K562 (cell line): ENCODE results near the gene GARIN5B. TPM values are rescaled to one million over a fixed set of nuclear protein-coding genes. Genes with fewer than 3 reads are reported as not detected.

Experiments used
- ATAC-seq: fragments of 200-7000 bp; cut with Tn5 transposase; 3 replicates; pipeline ENCODE4 v1.9.1; 2020; ENCODE audit warnings: moderate library complexity
- BruUV-seq: library from RNA; stranded (reverse); fragments of 400-500 nt; replicated peaks from 2 replicates; lab custom pipeline; 2021; lab: Mats Ljungman, UMichigan
- CTCF ChIA-PET: fragments of 300-600 bp; formaldehyde crosslinking; extraction: SDS; loops from one replicate; lab custom pipeline; 2021; ENCODE audit warnings: low intra/inter-chr PET ratio; lab: Yijun Ruan, JAX
- POLR2A ChIA-PET: fragments of 300-600, 350-650 bp; sonication (Branson Sonifier 250); formaldehyde crosslinking; extraction: SDS; loops from one replicate; lab custom pipeline; 2021; ENCODE audit warnings: antibody characterized with exemption, inconsistent platforms; lab: Yijun Ruan, JAX
- DNase-seq, 4 experiments: peaks; one replicate each; pipeline versions ENCODE4 v3.0.0 to v3.0.0-alpha.2; 2011 to 2018; ENCODE audit warnings: low spot score in 3 of 4, mixed read lengths in 3 of 4; ENCODE audit errors: extremely low read depth in 1 of 4
- FAIRE-seq: peaks from 2 replicates; lab custom pipeline; 2011; peaks lifted over from hg19 to GRCh38; lab: Jason Lieb, UNC
- H2AFZ ChIP-seq: 2 replicates; pipeline ENCODE4 v1.6.0; 2011; ENCODE audit warnings: low read depth, low read length, control low read depth, inconsistent platforms
- H3K27ac ChIP-seq: fragments of 200-600 bp; 3 replicates; pipeline ENCODE4 v1.8.0; 2011; ENCODE audit warnings: low read depth, mild to moderate bottlenecking, control low read depth, inconsistent platforms, low read length, moderate library complexity, mixed read lengths; ENCODE audit errors: extremely low read depth
- H3K27me3 ChIP-seq, 2 experiments: fragments of 300-600 bp in 1 of 2; 2 replicates in 1 of 2; 3 replicates in 1 of 2; pipeline versions ENCODE4 v1.6.0 to v1.8.0; 2011; ENCODE audit warnings: inconsistent platforms in 2 of 2, low read length in 2 of 2, mild to moderate bottlenecking in 1 of 2, mixed read lengths in 1 of 2, moderate library complexity in 1 of 2; ENCODE audit not compliant: control insufficient read depth in 2 of 2, insufficient read depth in 2 of 2
- H3K36me3 ChIP-seq: fragments of 300-600 bp; 3 replicates; pipeline ENCODE4 v1.8.0; 2011; ENCODE audit warnings: mild to moderate bottlenecking, low read length, inconsistent platforms; ENCODE audit not compliant: control insufficient read depth, insufficient read depth
- H3K4me1 ChIP-seq, 2 experiments: fragments of 200-600 bp in 1 of 2; replicated peaks in 1 of 2; 2 replicates in 1 of 2; 3 replicates in 1 of 2; pipeline versions ENCODE4 v1.5.1 to v1.8.0; 2011; ENCODE audit warnings: inconsistent platforms in 2 of 2, low read length in 2 of 2, mild to moderate bottlenecking in 1 of 2, mixed read lengths in 1 of 2, moderate library complexity in 1 of 2; ENCODE audit not compliant: control insufficient read depth in 2 of 2, insufficient read depth in 2 of 2
- H3K4me2 ChIP-seq: 2 replicates; pipeline ENCODE4 v1.6.1; 2011; ENCODE audit warnings: low read length, control low read depth, inconsistent platforms, mixed read lengths; ENCODE audit not compliant: insufficient read depth
- H3K4me3 ChIP-seq: fragments of 200-600 bp; sonication (generic), shearing (Covaris generic); 2 replicates; pipeline ENCODE4 v1.5.1; 2016; ENCODE audit warnings: control low read depth, inconsistent platforms
- H3K79me2 ChIP-seq: fragments of 200-600 bp; 3 replicates; pipeline ENCODE4 v1.8.0; 2011; ENCODE audit warnings: low read length, inconsistent platforms; ENCODE audit not compliant: control insufficient read depth, insufficient read depth
- H3K9ac ChIP-seq, 2 experiments: 2 replicates each; pipeline versions ENCODE4 v1.6.0 to v1.6.1; 2011; ENCODE audit warnings: low read depth in 2 of 2, low read length in 2 of 2, control low read depth in 1 of 2, inconsistent platforms in 1 of 2, mild to moderate bottlenecking in 1 of 2, mixed read lengths in 1 of 2; ENCODE audit not compliant: insufficient read depth in 1 of 2
- H3K9me1 ChIP-seq: one replicate; pipeline ENCODE4 v1.6.0; 2011; ENCODE audit warnings: inconsistent platforms, mild to moderate bottlenecking, low read length, moderate library complexity; ENCODE audit not compliant: control insufficient read depth, insufficient read depth
- H3K9me3 ChIP-seq: replicated peaks from 2 replicates; pipeline ENCODE4 v1.5.1; 2011; ENCODE audit warnings: low read depth, low read length, inconsistent platforms; ENCODE audit not compliant: control insufficient read depth, insufficient read depth
- H4K20me1 ChIP-seq: replicated peaks from 2 replicates; pipeline ENCODE4 v1.6.1; 2011; ENCODE audit warnings: low read length, inconsistent platforms, mixed read lengths; ENCODE audit not compliant: control insufficient read depth, insufficient read depth
- CBFA2T3 ChIP-seq: fragments of 450-650 bp; IDR thresholded peaks from 2 replicates; pipeline ENCODE4 v1.6.1; 2017
- CBX8 ChIP-seq: fragments of 200-600 bp; sonication (generic); IDR thresholded peaks from 2 replicates; pipeline ENCODE4 v1.6.1; 2012; ENCODE audit warnings: borderline replicate concordance, mixed run types, low read depth, mild to moderate bottlenecking, moderate library complexity, mixed read lengths, low read length, control low read depth, inconsistent platforms; ENCODE audit not compliant: poor library complexity, severe bottlenecking; ENCODE audit errors: extremely low read depth
- CCAR2 ChIP-seq: fragments of 200-400 bp; formaldehyde crosslinking; IDR thresholded peaks from 2 replicates; pipeline ENCODE4 v1.6.1; 2017; ENCODE audit warnings: mild to moderate bottlenecking, low read depth, low read length
- CEBPG ChIP-seq, 3 experiments: fragments of 200-800 bp in 1 of 3; sonication (Bioruptor generic) in 1 of 3; sonication (generic) in 1 of 3; formaldehyde crosslinking in 1 of 3; IDR thresholded peaks in 2 of 3; conservative IDR thresholded peaks in 1 of 3; 2 replicates each; pipeline versions ENCODE4 v1.6.1 to v1.8.0; 2016 to 2022; ENCODE audit warnings: missing compliant biosample characterization in 2 of 3, missing genetic modification characterization in 2 of 3, mild to moderate bottlenecking in 1 of 3, missing genetic modification reagents in 1 of 3
- FOXJ3 ChIP-seq: sonication (generic); formaldehyde crosslinking; IDR thresholded peaks from 2 replicates; pipeline ENCODE4 v1.4.0; 2020; ENCODE audit warnings: mild to moderate bottlenecking, missing genetic modification reagents
- MAZ ChIP-seq, 2 experiments: fragments of 450-650 bp in 1 of 2; sonication (generic) in 1 of 2; formaldehyde crosslinking; IDR thresholded peaks in 1 of 2; conservative IDR thresholded peaks in 1 of 2; 2 replicates each; pipeline versions ENCODE4 v1.4.0 to v1.5.0; 2020; ENCODE audit warnings: mild to moderate bottlenecking in 1 of 2, missing genetic modification reagents in 1 of 2
- MCM5 ChIP-seq: fragments of 450-650 bp; IDR thresholded peaks from 2 replicates; pipeline ENCODE4 v1.6.1; 2016; ENCODE audit warnings: low read depth
- POLR2G ChIP-seq: fragments of 200-400 bp; formaldehyde crosslinking; IDR thresholded peaks from 2 replicates; pipeline ENCODE4 v1.6.1; 2017; ENCODE audit warnings: low read depth, mild to moderate bottlenecking, antibody characterized with exemption, low read length, moderate library complexity
- SIRT6 ChIP-seq: IDR thresholded peaks from one replicate; pipeline ENCODE4 v1.6.1; 2012; ENCODE audit warnings: low read depth, mild to moderate bottlenecking, control low read depth, inconsistent platforms, low read length, moderate library complexity
- TFE3 ChIP-seq: fragments of 450-650 bp; formaldehyde crosslinking; IDR thresholded peaks from 2 replicates; pipeline ENCODE4 v1.4.0; 2020; ENCODE audit warnings: mild to moderate bottlenecking, mixed read lengths
- ZNF318 ChIP-seq, 2 experiments: fragments of 450-650 bp; IDR thresholded peaks; 2 replicates each; pipeline ENCODE4 v1.6.1; 2016; ENCODE audit warnings: mild to moderate bottlenecking in 2 of 2, borderline replicate concordance in 1 of 2, low read depth in 1 of 2, moderate library complexity in 1 of 2
- WGBS: fragments of 100-300 bp; shearing (Covaris generic); methylation state at CpG from one replicate; pipeline ENCODE4 v1.1.6; 2016; ENCODE audit warnings: low coverage, mixed read lengths; ENCODE audit not compliant: insufficient coverage; ENCODE audit errors: missing lambda C conversion rate; 5-methylcytosine and 5-hydroxymethylcytosine counted together
- in situ Hi-C: fragments of 300-500 bp; cut with MboI; formaldehyde crosslinking; loops from 4 replicates; pipeline ENCODE4 v1.15.0; 2018; ENCODE audit warnings: inconsistent platforms, mixed read lengths
- intact Hi-C: fragments of 100-400 bp; cut with micrococcal nuclease; formaldehyde crosslinking; loops from 2 replicates; pipeline ENCODE4 v1.14.2; 2022
- polyA plus RNA-seq, 8 experiments: library from polyadenylated mRNA; depleted of rRNA in 4 of 8; stranded (reverse) in 5 of 8; unstranded in 3 of 8; fragments of >200 nt; fragmentation: Nextera tagmentation in 2 of 8; fragmentation: Illumina TruSeq in 1 of 8; extraction: Ambion mirVana in 2 of 8; extraction: Trizol in 1 of 8; gene quantifications; 2 replicates each; pipeline versions ENCODE4 v1.2.1 to v1.2.3, GENCODE V29; 2011 to 2014; ENCODE audit warnings: inconsistent platforms in 1 of 8, missing spikeins in 1 of 8
- total RNA-seq, 7 experiments: library from RNA; depleted of rRNA in 6 of 7; stranded (reverse); fragments of >200 nt in 6 of 7; fragmentation: Illumina TruSeq in 2 of 7; extraction: Trizol in 2 of 7; gene quantifications; 2 replicates each; pipeline versions ENCODE4 v1.2.1 to v1.2.3, GENCODE V29; 2011 to 2021; ENCODE audit warnings: low replicate concordance in 1 of 7

Gene GARIN5B
- total and polyA plus RNA-seq, 9 of the 15 experiments (the other 6 are each of a cell fraction or from before 2014, with no cell fraction given): not detected

- 72% methylated on average over 12 of the region's 12 CpGs for WGBS
- TF ChIP-seq POLR2G: peak; percentile 63; the same call in 1 of the 2 replicates
- no peak for TF ChIP-seq CCAR2
- TF ChIP-seq CBX8: no peak
- no peak for TF ChIP-seq FOXJ3 (CRISPR knock-in tag)
- TF ChIP-seq CBFA2T3: no peak
- no peak for TF ChIP-seq ZNF318 (IDR thresholded peaks at IDR 0.05; ENCODE audit: borderline replicate concordance in 1 of 2, low read depth in 1 of 2)
- no peak for TF ChIP-seq CEBPG (CRISPR knock-in tag; IDR thresholded peaks at IDR 0.05)
- no peak for TF ChIP-seq CEBPG (tag; conservative IDR thresholded peaks at IDR 0.05 in 1 of 2, IDR thresholded peaks at IDR 0.05 in 1 of 2)
- no peak for TF ChIP-seq MCM5
- no peak for TF ChIP-seq MAZ (CRISPR knock-in tag; conservative IDR thresholded peaks at IDR 0.05 in 1 of 2, IDR thresholded peaks at IDR 0.05 in 1 of 2)
- TF ChIP-seq SIRT6: peak; percentile 75
- no peak for TF ChIP-seq TFE3
Observed at GRCh38 chr19:55391191-55391670, 28.2 kb upstream of the GARIN5B start.

More at GRCh38 chr19:55391191-55391670, 28.2 kb upstream of the GARIN5B start:
- Histone ChIP-seq H3K4me2 (no peak overlapping the region), H3K27ac (no peak overlapping the region), H3K4me1 (peaks cover 44 to 60% of the 10 kb centered on the region in 2 experiments), H3K79me2 (peaks cover 38% of the 10 kb centered on the region), H3K9ac (no peak overlapping the region), H3K27me3 (no peaks in the 10 kb centered on the region), H2AFZ (no peak overlapping the region), H4K20me1 (peaks cover 52% of the 10 kb centered on the region), H3K9me3 (no peaks in the 10 kb centered on the region), H3K9me1 (peaks cover 19% of the 10 kb centered on the region), H3K36me3 (peaks cover 52% of the 10 kb centered on the region), H3K4me3 (no peak overlapping the region)
- peak; percentile 26 for FAIRE-seq
- in situ Hi-C loops: no loop called here
- DNase-seq: peak in 1 of 4 experiments; percentile 21
- intact Hi-C loops: no loop called here
- POLR2A ChIA-PET: interaction anchor here (0.6 to 12.9 kb wide), 5 partner anchors 8 to 906 kb away, joined by 3 to 195 read pairs (median 6); partner anchors contain the start of gene UBE2S
- ATAC-seq: no peak
- BruUV-seq: no TSS peak
- CTCF ChIA-PET: no interaction called here
